GM12878 (cell line): ENCODE data around the gene PTGS1. TPM values are rescaled to one million over a fixed set of nuclear protein-coding genes. Genes with fewer than 3 reads are reported as not detected.

Experiments
- ATAC-seq: fragments of 200-7000 bp; cut with Tn5 transposase; 3 replicates; pipeline ENCODE4 v1.9.1; 2020; ENCODE audit warnings: mild to moderate bottlenecking, moderate library complexity
- BruUV-seq: library from RNA; stranded (reverse); fragments of 400-500 nt; replicated peaks from 2 replicates; lab custom pipeline; 2021; lab: Mats Ljungman, UMichigan
- CTCF ChIA-PET: fragments of 300-600 bp; sonication (Branson Sonifier 250); formaldehyde crosslinking; extraction: SDS; loops from one replicate; lab custom pipeline; 2021; ENCODE audit warnings: inconsistent platforms; lab: Yijun Ruan, JAX
- POLR2A ChIA-PET: fragments of 350-600 bp; formaldehyde crosslinking; extraction: SDS; loops from one replicate; lab custom pipeline; 2021; ENCODE audit warnings: inconsistent platforms; lab: Charles Lee
- RAD21 ChIA-PET: fragments of 300-600 bp; sonication (Branson Sonifier 250); formaldehyde crosslinking; loops from one replicate; lab custom pipeline; 2023; ENCODE audit warnings: antibody characterized with exemption; ENCODE audit not compliant: unreplicated experiment; lab: Charles Lee
- SMC1A ChIA-PET: fragments of 300-600 bp; sonication (Branson Sonifier 250); formaldehyde crosslinking; loops from one replicate; lab custom pipeline; 2023; ENCODE audit not compliant: unreplicated experiment, uncharacterized antibody; lab: Charles Lee
- DNase-seq: peaks from one replicate; pipeline ENCODE4 v3.0.0-alpha.2; 2011; ENCODE audit warnings: low read depth, low spot score
- FAIRE-seq: peaks from 3 replicates; lab custom pipeline; 2011; peaks lifted over from hg19 to GRCh38; lab: Jason Lieb, UNC
- H2AFZ ChIP-seq: 2 replicates; pipeline ENCODE4 v1.6.0; 2011; ENCODE audit warnings: low read depth, low read length, control low read depth; ENCODE audit not compliant: control insufficient read depth
- H3K27ac ChIP-seq: 2 replicates; pipeline ENCODE4 v1.5.1; 2011; ENCODE audit warnings: control low read depth; ENCODE audit not compliant: control insufficient read depth, insufficient read depth
- H3K27me3 ChIP-seq, 2 experiments: replicated peaks in 1 of 2; 2 replicates each; pipeline versions ENCODE4 v1.6.0 to v1.6.1; 2011; ENCODE audit warnings: low read length in 1 of 2; ENCODE audit not compliant: control insufficient read depth in 2 of 2, insufficient read depth in 2 of 2
- H3K36me3 ChIP-seq, 2 experiments: 2 replicates each; pipeline ENCODE4 v1.5.1; 2011; ENCODE audit warnings: low read length in 1 of 2; ENCODE audit not compliant: control insufficient read depth in 2 of 2, insufficient read depth in 2 of 2
- H3K4me1 ChIP-seq: 2 replicates; pipeline ENCODE4 v1.6.1; 2011; ENCODE audit warnings: mild to moderate bottlenecking, low read length, moderate library complexity, mixed read lengths; ENCODE audit not compliant: control insufficient read depth, insufficient read depth
- H3K4me2 ChIP-seq: 2 replicates; pipeline ENCODE4 v1.6.0; 2011; ENCODE audit warnings: control low read depth; ENCODE audit not compliant: control insufficient read depth, insufficient read depth
- H3K4me3 ChIP-seq: fragments of 200-600 bp; sonication (generic); 2 replicates; pipeline ENCODE4 v1.5.1; 2016
- H3K79me2 ChIP-seq: 2 replicates; pipeline ENCODE4 v1.6.0; 2011; ENCODE audit warnings: low read length; ENCODE audit not compliant: control insufficient read depth, insufficient read depth
- H3K9ac ChIP-seq: 2 replicates; pipeline ENCODE4 v1.8.0; 2011; ENCODE audit warnings: low read length, control low read depth, mixed read lengths; ENCODE audit not compliant: control insufficient read depth, insufficient read depth
- H3K9me3 ChIP-seq: replicated peaks from 3 replicates; pipeline ENCODE4 v1.5.1; 2011; ENCODE audit warnings: mild to moderate bottlenecking, low read length; ENCODE audit not compliant: control insufficient read depth, insufficient read depth
- H4K20me1 ChIP-seq: 2 replicates; pipeline ENCODE4 v1.6.0; 2011; ENCODE audit not compliant: control insufficient read depth, insufficient read depth
- CBX3 ChIP-seq: fragments of 200-600 bp; sonication (generic); IDR thresholded peaks from 2 replicates; pipeline ENCODE4 v1.6.1; 2016; ENCODE audit warnings: low read depth, borderline replicate concordance
- CEBPB ChIP-seq, 2 experiments: fragments of 150-350 bp in 1 of 2; IDR thresholded peaks; 2 replicates each; pipeline ENCODE4 v1.6.1; 2012 to 2014; ENCODE audit warnings: low read depth in 2 of 2, low read length in 2 of 2, borderline replicate concordance in 1 of 2, inconsistent platforms in 1 of 2
- CHD4 ChIP-seq: fragments of 200-600 bp; sonication (generic); IDR thresholded peaks from 2 replicates; pipeline ENCODE4 v1.6.1; 2016; ENCODE audit warnings: mild to moderate bottlenecking
- EP300 ChIP-seq, 2 experiments: fragments of 150-350 bp in 1 of 2; IDR thresholded peaks; 2 replicates each; pipeline ENCODE4 v1.6.1; 2011 to 2012; ENCODE audit warnings: low read depth in 2 of 2, low read length in 2 of 2, borderline replicate concordance in 1 of 2, improper control_type of control experiment in 1 of 2, inconsistent platforms in 1 of 2; ENCODE audit not compliant: control insufficient read depth in 1 of 2
- HDGF ChIP-seq: fragments of 450-650 bp; IDR thresholded peaks from 2 replicates; pipeline ENCODE4 v1.6.1; 2016; ENCODE audit warnings: antibody characterized with exemption
- KLF5 ChIP-seq: fragments of 450-650 bp; IDR thresholded peaks from 2 replicates; pipeline ENCODE4 v1.6.1; 2014; ENCODE audit warnings: mild to moderate bottlenecking; ENCODE audit not compliant: partially characterized antibody
- POLR2AphosphoS5 ChIP-seq: IDR thresholded peaks from 2 replicates; pipeline ENCODE4 v1.6.1; 2011; ENCODE audit warnings: mild to moderate bottlenecking, low read length, inconsistent platforms
- PRDM15 ChIP-seq: fragments of 450-650 bp; formaldehyde crosslinking; IDR thresholded peaks from 2 replicates; pipeline ENCODE4 v1.4.0; 2020; ENCODE audit warnings: mild to moderate bottlenecking, moderate library complexity
- REST ChIP-seq: IDR thresholded peaks from 2 replicates; pipeline ENCODE4 v1.6.1; 2012; ENCODE audit warnings: mild to moderate bottlenecking, low read depth, low read length
- STAT1 ChIP-seq: fragments of 450-650 bp; conservative IDR thresholded peaks from 2 replicates; pipeline ENCODE4 v1.6.1; 2014; ENCODE audit warnings: antibody characterized with exemption, mild to moderate bottlenecking
- SUZ12 ChIP-seq: fragments of 200-600 bp; sonication (generic); IDR thresholded peaks from one replicate; pipeline ENCODE4 v1.6.1; 2018; ENCODE audit warnings: antibody characterized with exemption, mild to moderate bottlenecking; ENCODE audit not compliant: unreplicated experiment
- ZNF207 ChIP-seq: fragments of 450-650 bp; IDR thresholded peaks from 2 replicates; pipeline ENCODE4 v1.6.1; 2014; ENCODE audit warnings: antibody characterized with exemption, mild to moderate bottlenecking, borderline replicate concordance
- ZNF622 ChIP-seq: fragments of 450-650 bp; IDR thresholded peaks from 2 replicates; pipeline ENCODE4 v1.6.1; 2017; ENCODE audit warnings: mild to moderate bottlenecking, inconsistent platforms
- WGBS: methylation state at CpG from one replicate; pipeline ENCODE4 v1.1.6; 2016; ENCODE audit warnings: low lambda C conversion rate; ENCODE audit not compliant: insufficient replicate concordance, insufficient coverage; ENCODE audit errors: missing lambda C conversion rate; 5-methylcytosine and 5-hydroxymethylcytosine counted together
- in situ Hi-C: fragments of 300-500 bp; cut with MboI; formaldehyde crosslinking; loops from 9 replicates; pipeline ENCODE4 v1.14.3; 2018; ENCODE audit warnings: mixed read lengths
- intact Hi-C: fragments of 100-400 bp; cut with micrococcal nuclease; formaldehyde crosslinking; loops from one replicate; pipeline ENCODE4 v1.14.2; 2022; ENCODE audit not compliant: unreplicated experiment
- polyA plus RNA-seq, 11 experiments: library from polyadenylated mRNA; depleted of rRNA in 4 of 11; unstranded in 6 of 11; stranded (reverse) in 5 of 11; fragments of >200 nt; fragmentation: Nextera tagmentation in 4 of 11; fragmentation: Illumina TruSeq in 1 of 11; extraction: Ambion mirVana in 4 of 11; extraction: Trizol in 1 of 11; gene quantifications; 1 replicate in 1 of 11; 2 replicates in 10 of 11; pipeline versions ENCODE4 v1.2.1 to v1.2.3, GENCODE V29; 2011 to 2016; ENCODE audit warnings: inconsistent platforms in 2 of 11, missing spikeins in 2 of 11, low read depth in 1 of 11
- total RNA-seq, 4 experiments: library from RNA; depleted of rRNA in 3 of 4; stranded (reverse); fragments of >200 nt in 3 of 4; fragmentation: Illumina TruSeq in 1 of 4; extraction: Trizol in 1 of 4; gene quantifications; 2 replicates each; pipeline versions ENCODE4 v1.2.1 to v1.2.3, GENCODE V29; 2013 to 2021

PTGS1 gene
- total and polyA plus RNA-seq, 10 of the 15 experiments (the other 5 are each of a cell fraction or from before 2014, with no cell fraction given), result 0.16 to 2.8 (median 0.96) TPM

DNA sequence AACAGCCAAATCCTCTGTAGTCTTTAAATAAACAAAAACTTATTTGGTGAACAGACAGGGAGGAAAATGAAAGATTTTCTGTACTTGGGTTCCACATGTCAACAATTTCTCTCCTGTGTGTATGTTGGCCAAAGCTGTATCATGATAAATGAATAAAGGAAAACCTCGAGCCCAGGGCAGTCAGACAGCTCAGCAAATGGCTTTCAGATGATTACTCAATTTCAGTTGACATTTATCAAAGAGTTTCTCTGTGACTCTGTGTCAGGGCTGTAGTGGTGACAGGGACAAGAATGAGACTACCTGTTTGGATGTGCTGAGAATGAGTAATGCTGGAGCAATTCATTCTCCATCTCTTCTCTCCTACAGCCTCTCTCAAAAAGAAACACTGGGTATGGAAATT is 45.7 kb upstream of the PTGS1 start:
- Histone ChIP-seq H3K9ac (no peak overlapping the region), H3K27ac (no peak overlapping the region), H3K9me3 (no peaks in the 10 kb centered on the region), H3K4me3 (no peak overlapping the region), H2AFZ (no peak overlapping the region), H3K36me3 (peaks cover 11% of the 10 kb centered on the region in 2 experiments; a peak in 3 of 4 replicates), H4K20me1 (no peaks in the 10 kb centered on the region), H3K27me3 (no peaks in the 10 kb centered on the region), H3K4me2 (no peak overlapping the region), H3K79me2 (no peaks in the 10 kb centered on the region), H3K4me1 (peaks cover 7% of the 10 kb centered on the region; the same call in 1 of the 2 replicates)
- POLR2A ChIA-PET, result no interaction called here
- BruUV-seq, result no TSS peak
- CTCF ChIA-PET, result no interaction called here
- SMC1A ChIA-PET, result no interaction called here
- WGBS, result 58% methylated on average over 1 of the region's 1 CpG
- no peak for TF ChIP-seq ZNF207
- TF ChIP-seq KLF5, result no peak
- TF ChIP-seq REST, result no peak
- no peak for TF ChIP-seq CEBPB (IDR thresholded peaks at IDR 0.05; ENCODE audit: borderline replicate concordance in 1 of 2, low read depth in 2 of 2, low read length in 2 of 2)
- no peak for TF ChIP-seq CBX3
- no peak for TF ChIP-seq EP300 (IDR thresholded peaks at IDR 0.05; ENCODE audit: borderline replicate concordance in 1 of 2, control insufficient read depth in 1 of 2, low read depth in 2 of 2, low read length in 2 of 2)
- no peak for TF ChIP-seq SUZ12
- TF ChIP-seq PRDM15, result no peak
- no peak for TF ChIP-seq CHD4
- no peak for TF ChIP-seq ZNF622
- no peak for TF ChIP-seq HDGF
- TF ChIP-seq STAT1, result no peak
- no peak for TF ChIP-seq POLR2AphosphoS5
- RAD21 ChIA-PET, result interaction anchor here (0.7 kb wide), 1 partner anchor 226 kb away, joined by 3 read pairs; no protein-coding TSS in a partner anchor
- no peak for DNase-seq
- intact Hi-C loops (no loop called here), in situ Hi-C loops (no loop called here)
- FAIRE-seq, result no peak
- no peak for ATAC-seq
